ENCODE results near the gene OTX1.

OTX1 gene

GRCh38 chr2:63047321-63048279, 3.0 kb upstream of the OTX1 start:
- DNase-seq: peak; percentile 33

GRCh38 chr2:63048367-63049171, 2.1 kb upstream of the OTX1 start:
- no peak for DNase-seq

GRCh38 chr2:63049211-63049969, 1.2 kb upstream of the OTX1 start:
- no peak for DNase-seq

GRCh38 chr2:63049970-63050333, 678 bp upstream of the OTX1 start:
- DNase-seq: peak; percentile 36

GRCh38 chr2:63051042-63051794, 588 bp downstream of the OTX1 start:
- peak; percentile 31 for DNase-seq

- no peak for DNase-seq
Observed at GRCh38 chr2:63051795-63052333, 1.2 kb downstream of the OTX1 start.

- no peak for DNase-seq
Observed at GRCh38 chr2:63052411-63053080, 1.9 kb downstream of the OTX1 start.

- no peak for DNase-seq
Observed at GRCh38 chr2:63053081-63053888, 2.7 kb downstream of the OTX1 start.

GRCh38 chr2:63053889-63054602, 3.4 kb downstream of the OTX1 start:
- DNase-seq: peak; percentile 33

- DNase-seq: no peak
Observed at GRCh38 chr2:63054841-63055225, 4.2 kb downstream of the OTX1 start.

GRCh38 chr2:63055226-63056106, 4.8 kb downstream of the OTX1 start:
- DNase-seq: no peak

- DNase-seq: no peak
Observed at GRCh38 chr2:63056107-63057050, 5.7 kb downstream of the OTX1 start.

GRCh38 chr2:63057249-63058143, 6.9 kb downstream of the OTX1 start:
- DNase-seq: no peak

- no peak for DNase-seq
Observed at GRCh38 chr2:63058144-63058920, 7.7 kb downstream of the OTX1 start.

- DNase-seq: no peak
Observed at GRCh38 chr2:63058921-63059792, 8.5 kb downstream of the OTX1 start.

Data from activated CD4-positive, CD25-positive, alpha-beta regulatory T cell treated with anti-CD3 and anti-CD28 coated beads, Interleukin-2, amount 50 U/mL, for 72 hours (primary cell).